ENCODE results near the gene DCLRE1A. TPM values are rescaled to one million over a fixed set of nuclear protein-coding genes. Genes with fewer than 3 reads are reported as not detected.
A peak's percentile ranks its signal among the peaks of the same experiment; 100 is the strongest.

Gene DCLRE1A
- total RNA-seq, 3 donors from 2014 or later = 4.7 to 6.5 (median 5.1) TPM

- Histone ChIP-seq H3K9me3 (no peaks in the 10 kb centered on the region), H3K4me3 (no peak overlapping the region), H3K36me3 (ENCODE audit: low read depth) (no peaks in the 10 kb centered on the region), H3K4me1 (ENCODE audit: low read depth) (peaks cover 19% of the 10 kb centered on the region)
- no peak for ATAC-seq
- intact Hi-C loops (cut with DNase I, micrococcal nuclease) = no loop called here
- DNase-seq = no peak
- TF ChIP-seq CTCF (IDR thresholded peaks at IDR 0.05) = no peak
Measured at GRCh38 chr10:113857210-113857609, 3.3 kb upstream of the DCLRE1A start.

- H3K9me3 ChIP-seq = no peaks in the 10 kb centered on the region
- no peak for ATAC-seq
- intact Hi-C loops (cut with DNase I, micrococcal nuclease) = no loop called here
- no peak for DNase-seq
- peaks cover 19% of the 10 kb centered on the region for H3K4me1 ChIP-seq (ENCODE audit: low read depth)
- H3K36me3 ChIP-seq (ENCODE audit: low read depth) = no peaks in the 10 kb centered on the region
- no peak overlapping the region for H3K4me3 ChIP-seq
- no peak for TF ChIP-seq CTCF (IDR thresholded peaks at IDR 0.05)
Measured at GRCh38 chr10:113856563-113856962, 2.7 kb upstream of the DCLRE1A start.

GRCh38 chr10:113854761-113855588 lies 1.1 kb upstream of the DCLRE1A start:
- Histone ChIP-seq H3K36me3 (ENCODE audit: low read depth) (no peaks in the 10 kb centered on the region), H3K4me3 (peak overlapping the region; percentile 90), H3K4me1 (ENCODE audit: low read depth) (peaks cover 19% of the 10 kb centered on the region), H3K9me3 (no peaks in the 10 kb centered on the region)
- no peak for TF ChIP-seq CTCF (IDR thresholded peaks at IDR 0.05)
- ATAC-seq (peak; percentile 74), DNase-seq (peak; percentile 57 to 74 (median 69))
- intact Hi-C loops (cut with DNase I, micrococcal nuclease) = no loop called here

- intact Hi-C loops (cut with DNase I, micrococcal nuclease) = no loop called here
Measured at GRCh38 chr10:113853578-113854012, 287 bp downstream of the DCLRE1A start.

GRCh38 chr10:113849946-113850345 lies 3.9 kb downstream of the DCLRE1A start:
- intact Hi-C loops (cut with DNase I, micrococcal nuclease) = no loop called here
- Histone ChIP-seq H3K4me3 (no peak overlapping the region), H3K36me3 (ENCODE audit: low read depth) (no peaks in the 10 kb centered on the region), H3K9me3 (no peaks in the 10 kb centered on the region), H3K4me1 (ENCODE audit: low read depth) (peaks cover 3% of the 10 kb centered on the region)
- TF ChIP-seq CTCF (IDR thresholded peaks at IDR 0.05) = no peak
- ATAC-seq (no peak), DNase-seq (no peak)

More at GRCh38 chr10:113853578-113854012, 287 bp downstream of the DCLRE1A start:
- H3K36me3 ChIP-seq (ENCODE audit: low read depth) = no peaks in the 10 kb centered on the region
- DNase-seq = no peak
- peak; percentile 5 for ATAC-seq
- no peak for TF ChIP-seq CTCF (IDR thresholded peaks at IDR 0.05)
- peaks cover 19% of the 10 kb centered on the region for H3K4me1 ChIP-seq (ENCODE audit: low read depth)
- peak overlapping the region; percentile 90 for H3K4me3 ChIP-seq
- H3K9me3 ChIP-seq = no peaks in the 10 kb centered on the region

All from mucosa of descending colon (tissue), 3 donors.